Measurements from ENCODE around the gene ATAD1. TPM values are rescaled to one million over a fixed set of nuclear protein-coding genes. Genes with fewer than 3 reads are reported as not detected.

ATAD1 gene
- total and polyA plus RNA-seq, 10 of the 15 experiments (the other 5 are each of a cell fraction or from before 2014, with no cell fraction given), result 24.7 to 59.3 (median 41.1) TPM

GRCh38 chr10:87782721-87783120 lies 35.3 kb downstream of the ATAD1 start:
- Histone ChIP-seq H3K4me1 (ENCODE audit: control insufficient read depth, insufficient read depth, low read length) (no peaks in the 10 kb centered on the region), H2AFZ (ENCODE audit: control insufficient read depth, low read depth, low read length) (no peak overlapping the region), H3K36me3 (ENCODE audit: control insufficient read depth in 2 of 2, insufficient read depth in 2 of 2, low read length in 1 of 2) (peaks cover 4 to 32% of the 10 kb centered on the region in 2 experiments), H3K4me2 (ENCODE audit: control insufficient read depth, insufficient read depth) (no peak overlapping the region), H3K27me3 (replicated peaks in 1 of 2; ENCODE audit: control insufficient read depth in 2 of 2, insufficient read depth in 2 of 2, low read length in 1 of 2) (no peaks in the 10 kb centered on the region), H3K9me3 (replicated peaks; ENCODE audit: control insufficient read depth, insufficient read depth, low read length) (peaks cover 1% of the 10 kb centered on the region; the same call in 2 of the 3 replicates), H3K79me2 (ENCODE audit: control insufficient read depth, insufficient read depth, low read length) (no peaks in the 10 kb centered on the region; the same call in 1 of the 2 replicates), H3K9ac (ENCODE audit: control insufficient read depth, insufficient read depth, low read length) (no peak overlapping the region), H4K20me1 (ENCODE audit: control insufficient read depth, insufficient read depth) (no peaks in the 10 kb centered on the region), H3K27ac (ENCODE audit: control insufficient read depth, insufficient read depth) (no peak overlapping the region), H3K4me3 (no peak overlapping the region)
- SMC1A ChIA-PET (ENCODE audit: uncharacterized antibody, unreplicated experiment), result interaction anchor here (1.0 to 1.7 kb wide), 5 partner anchors 9 to 33 kb away, joined by 3 to 8 read pairs (median 4); no protein-coding TSS in a partner anchor
- in situ Hi-C loops (cut with MboI) (no loop called here), intact Hi-C loops (cut with micrococcal nuclease; ENCODE audit: unreplicated experiment) (no loop called here)
- WGBS (ENCODE audit: insufficient coverage, insufficient replicate concordance, low lambda C conversion rate, missing lambda C conversion rate), result 93% methylated on average over 6 of the region's 6 CpGs
- no TSS peak for BruUV-seq (replicated peaks)
- no peak for FAIRE-seq
- CTCF ChIA-PET, result interaction anchor here (0.7 to 1.8 kb wide), 5 partner anchors 10 to 198 kb away, joined by 3 to 4 read pairs (median 3); no protein-coding TSS in a partner anchor
- DNase-seq (ENCODE audit: low read depth, low spot score), result no peak
- RAD21 ChIA-PET (ENCODE audit: unreplicated experiment), result no interaction called here
- POLR2A ChIA-PET, result interaction anchor here (0.6 to 1.2 kb wide), 2 partner anchors 9 to 835 kb away, joined by 3 to 4 read pairs; no protein-coding TSS in a partner anchor
- no peak for TF ChIP-seq DPF2 (IDR thresholded peaks at IDR 0.05)
- TF ChIP-seq EZH2 (IDR thresholded peaks at IDR 0.05; ENCODE audit: borderline replicate concordance, control insufficient read depth, low read depth, low read length), result no peak
- no peak for TF ChIP-seq SUPT20H (IDR thresholded peaks at IDR 0.05; ENCODE audit: borderline replicate concordance, control insufficient read depth, low read depth, low read length)
- no peak for TF ChIP-seq RUNX3 (IDR thresholded peaks at IDR 0.05; ENCODE audit: low read length)
- no peak for TF ChIP-seq POLR2AphosphoS2 (IDR thresholded peaks at IDR 0.05; ENCODE audit: low read depth, low read length)
- no peak for TF ChIP-seq ATF3 (IDR thresholded peaks at IDR 0.05; ENCODE audit: borderline replicate concordance, extremely low read depth, low read depth, low read length)
- TF ChIP-seq SREBF1 (IDR thresholded peaks at IDR 0.05; ENCODE audit: low read length), result no peak
- TF ChIP-seq YBX1 (IDR thresholded peaks at IDR 0.05), result no peak
- TF ChIP-seq STAT3 (IDR thresholded peaks at IDR 0.05; ENCODE audit: low read depth, low read length), result no peak
- no peak for TF ChIP-seq ESRRA (IDR thresholded peaks at IDR 0.05; ENCODE audit: low read length)
- TF ChIP-seq KDM1A (IDR thresholded peaks at IDR 0.05; ENCODE audit: borderline replicate concordance), result no peak
- no peak for TF ChIP-seq RB1 (IDR thresholded peaks at IDR 0.05; ENCODE audit: borderline replicate concordance)
- no peak for TF ChIP-seq SPI1 (IDR thresholded peaks at IDR 0.05; ENCODE audit: borderline replicate concordance, insufficient read depth, low read depth, low read length)
- TF ChIP-seq NFXL1 (IDR thresholded peaks at IDR 0.05; ENCODE audit: borderline replicate concordance), result no peak
- TF ChIP-seq ZNF24 (IDR thresholded peaks at IDR 0.05), result no peak
- no peak for TF ChIP-seq RAD51 (IDR thresholded peaks at IDR 0.05)
- TF ChIP-seq NBN (IDR thresholded peaks at IDR 0.05), result no peak
- no peak for TF ChIP-seq NFYB (IDR thresholded peaks at IDR 0.05; ENCODE audit: insufficient read depth, low read depth, low read length)
- TF ChIP-seq ATF2 (IDR thresholded peaks at IDR 0.05; ENCODE audit: low read length), result no peak
- TF ChIP-seq NR2F1 (conservative IDR thresholded peaks at IDR 0.05), result no peak
- no peak for ATAC-seq

Measured in GM12878 (cell line).